Right lobe of liver (tissue), 4 donors: Measurements from ENCODE around the gene INPP4B.

Experiments used
- CTCF ChIP-seq, 4 donors: fragments of 200-600 bp in 3 of 4; fragments of 450-650 bp in 1 of 4; IDR thresholded peaks; one replicate each; pipeline versions ENCODE4 v1.5.1 to v1.8.0; 2016 to 2022; ENCODE audit warnings: antibody characterized with exemption in 4 of 4, mild to moderate bottlenecking in 2 of 4
- POLR2A ChIP-seq: fragments of 450-650 bp; IDR thresholded peaks from one replicate; pipeline ENCODE4 v1.6.1; 2017; ENCODE audit warnings: antibody characterized with exemption, mild to moderate bottlenecking
- donor health status: DM: no; HTN: no; CAD: no.
- donor health status: DM: no; HTN: no; CAD: no.
- donor health status: DM: no; HTN: yes; CAD: no.

GRCh38 chr4:142355421-142355930 lies 490.6 kb downstream of the INPP4B start:
- TF ChIP-seq CTCF (IDR thresholded peaks at IDR 0.05): no peak
- no peak for TF ChIP-seq POLR2A
